GM12878 (cell line): ENCODE results near the gene AHNAK. TPM values are rescaled to one million over a fixed set of nuclear protein-coding genes. Genes with fewer than 3 reads are reported as not detected.

Source experiments
- ATAC-seq: fragments of 200-7000 bp; cut with Tn5 transposase; 3 replicates; pipeline ENCODE4 v1.9.1; 2020; ENCODE audit warnings: mild to moderate bottlenecking, moderate library complexity
- BruUV-seq: library from RNA; stranded (reverse); fragments of 400-500 nt; replicated peaks from 2 replicates; lab custom pipeline; 2021; lab: Mats Ljungman, UMichigan
- CTCF ChIA-PET: fragments of 300-600 bp; sonication (Branson Sonifier 250); formaldehyde crosslinking; extraction: SDS; loops from one replicate; lab custom pipeline; 2021; ENCODE audit warnings: inconsistent platforms; lab: Yijun Ruan, JAX
- POLR2A ChIA-PET: fragments of 350-600 bp; formaldehyde crosslinking; extraction: SDS; loops from one replicate; lab custom pipeline; 2021; ENCODE audit warnings: inconsistent platforms; lab: Charles Lee
- RAD21 ChIA-PET: fragments of 300-600 bp; sonication (Branson Sonifier 250); formaldehyde crosslinking; loops from one replicate; lab custom pipeline; 2023; ENCODE audit warnings: antibody characterized with exemption; ENCODE audit not compliant: unreplicated experiment; lab: Charles Lee
- SMC1A ChIA-PET: fragments of 300-600 bp; sonication (Branson Sonifier 250); formaldehyde crosslinking; loops from one replicate; lab custom pipeline; 2023; ENCODE audit not compliant: unreplicated experiment, uncharacterized antibody; lab: Charles Lee
- DNase-seq: peaks from one replicate; pipeline ENCODE4 v3.0.0-alpha.2; 2011; ENCODE audit warnings: low read depth, low spot score
- FAIRE-seq: peaks from 3 replicates; lab custom pipeline; 2011; peaks lifted over from hg19 to GRCh38; lab: Jason Lieb, UNC
- H2AFZ ChIP-seq: 2 replicates; pipeline ENCODE4 v1.6.0; 2011; ENCODE audit warnings: low read depth, low read length, control low read depth; ENCODE audit not compliant: control insufficient read depth
- H3K27ac ChIP-seq: 2 replicates; pipeline ENCODE4 v1.5.1; 2011; ENCODE audit warnings: control low read depth; ENCODE audit not compliant: control insufficient read depth, insufficient read depth
- H3K27me3 ChIP-seq, 2 experiments: replicated peaks in 1 of 2; 2 replicates each; pipeline versions ENCODE4 v1.6.0 to v1.6.1; 2011; ENCODE audit warnings: low read length in 1 of 2; ENCODE audit not compliant: control insufficient read depth in 2 of 2, insufficient read depth in 2 of 2
- H3K36me3 ChIP-seq, 2 experiments: 2 replicates each; pipeline ENCODE4 v1.5.1; 2011; ENCODE audit warnings: low read length in 1 of 2; ENCODE audit not compliant: control insufficient read depth in 2 of 2, insufficient read depth in 2 of 2
- H3K4me1 ChIP-seq: 2 replicates; pipeline ENCODE4 v1.6.1; 2011; ENCODE audit warnings: mild to moderate bottlenecking, low read length, moderate library complexity, mixed read lengths; ENCODE audit not compliant: control insufficient read depth, insufficient read depth
- H3K4me2 ChIP-seq: 2 replicates; pipeline ENCODE4 v1.6.0; 2011; ENCODE audit warnings: control low read depth; ENCODE audit not compliant: control insufficient read depth, insufficient read depth
- H3K4me3 ChIP-seq: fragments of 200-600 bp; sonication (generic); 2 replicates; pipeline ENCODE4 v1.5.1; 2016
- H3K79me2 ChIP-seq: 2 replicates; pipeline ENCODE4 v1.6.0; 2011; ENCODE audit warnings: low read length; ENCODE audit not compliant: control insufficient read depth, insufficient read depth
- H3K9ac ChIP-seq: 2 replicates; pipeline ENCODE4 v1.8.0; 2011; ENCODE audit warnings: low read length, control low read depth, mixed read lengths; ENCODE audit not compliant: control insufficient read depth, insufficient read depth
- H3K9me3 ChIP-seq: replicated peaks from 3 replicates; pipeline ENCODE4 v1.5.1; 2011; ENCODE audit warnings: mild to moderate bottlenecking, low read length; ENCODE audit not compliant: control insufficient read depth, insufficient read depth
- H4K20me1 ChIP-seq: 2 replicates; pipeline ENCODE4 v1.6.0; 2011; ENCODE audit not compliant: control insufficient read depth, insufficient read depth
- BRCA1 ChIP-seq: IDR thresholded peaks from 2 replicates; pipeline ENCODE4 v1.6.1; 2011; ENCODE audit warnings: low read depth, low read length, improper control_type of control experiment
- CEBPZ ChIP-seq: fragments of 150-350 bp; IDR thresholded peaks from 2 replicates; pipeline ENCODE4 v1.6.1; 2016; ENCODE audit warnings: low read depth, low read length
- CREB1 ChIP-seq: IDR thresholded peaks from 2 replicates; pipeline ENCODE4 v1.6.1; 2012; ENCODE audit warnings: low read depth, mild to moderate bottlenecking, inconsistent platforms
- CTCF ChIP-seq, 3 experiments: IDR thresholded peaks in 2 of 3; conservative IDR thresholded peaks in 1 of 3; 2 replicates each; pipeline ENCODE4 v1.5.1; 2011; ENCODE audit warnings: low read depth in 3 of 3, low read length in 3 of 3, mild to moderate bottlenecking in 3 of 3, control low read depth in 2 of 3, moderate library complexity in 2 of 3, inconsistent platforms in 1 of 3, mixed read lengths in 1 of 3; ENCODE audit not compliant: control insufficient read depth in 2 of 3, insufficient read depth in 1 of 3; ENCODE audit errors: extremely low read depth in 1 of 3
- FOS ChIP-seq: IDR thresholded peaks from 3 replicates; pipeline ENCODE4 v1.6.1; 2011; ENCODE audit warnings: borderline replicate concordance; ENCODE audit not compliant: insufficient read length; ENCODE audit errors: extremely low read depth
- HSF1 ChIP-seq: fragments of 150-350 bp; IDR thresholded peaks from 2 replicates; pipeline ENCODE4 v1.6.1; 2014; ENCODE audit warnings: mild to moderate bottlenecking, low read depth, low read length
- NR2F1 ChIP-seq: fragments of 450-650 bp; conservative IDR thresholded peaks from 2 replicates; pipeline ENCODE4 v1.6.1; 2017; ENCODE audit warnings: mild to moderate bottlenecking
- STAT1 ChIP-seq: fragments of 450-650 bp; conservative IDR thresholded peaks from 2 replicates; pipeline ENCODE4 v1.6.1; 2014; ENCODE audit warnings: antibody characterized with exemption, mild to moderate bottlenecking
- ZBED1 ChIP-seq: IDR thresholded peaks from 2 replicates; pipeline ENCODE4 v1.6.1; 2016; ENCODE audit warnings: borderline replicate concordance
- WGBS: methylation state at CpG from one replicate; pipeline ENCODE4 v1.1.6; 2016; ENCODE audit warnings: low lambda C conversion rate; ENCODE audit not compliant: insufficient replicate concordance, insufficient coverage; ENCODE audit errors: missing lambda C conversion rate; 5-methylcytosine and 5-hydroxymethylcytosine counted together
- in situ Hi-C: fragments of 300-500 bp; cut with MboI; formaldehyde crosslinking; loops from 9 replicates; pipeline ENCODE4 v1.14.3; 2018; ENCODE audit warnings: mixed read lengths
- intact Hi-C: fragments of 100-400 bp; cut with micrococcal nuclease; formaldehyde crosslinking; loops from one replicate; pipeline ENCODE4 v1.14.2; 2022; ENCODE audit not compliant: unreplicated experiment
- polyA plus RNA-seq, 11 experiments: library from polyadenylated mRNA; depleted of rRNA in 4 of 11; unstranded in 6 of 11; stranded (reverse) in 5 of 11; fragments of >200 nt; fragmentation: Nextera tagmentation in 4 of 11; fragmentation: Illumina TruSeq in 1 of 11; extraction: Ambion mirVana in 4 of 11; extraction: Trizol in 1 of 11; gene quantifications; 1 replicate in 1 of 11; 2 replicates in 10 of 11; pipeline versions ENCODE4 v1.2.1 to v1.2.3, GENCODE V29; 2011 to 2016; ENCODE audit warnings: inconsistent platforms in 2 of 11, missing spikeins in 2 of 11, low read depth in 1 of 11
- total RNA-seq, 4 experiments: library from RNA; depleted of rRNA in 3 of 4; stranded (reverse); fragments of >200 nt in 3 of 4; fragmentation: Illumina TruSeq in 1 of 4; extraction: Trizol in 1 of 4; gene quantifications; 2 replicates each; pipeline versions ENCODE4 v1.2.1 to v1.2.3, GENCODE V29; 2013 to 2021
- TF ChIP-seq, protein P1 (sequence below): IDR thresholded peaks from 2 replicates; pipeline ENCODE4 v1.6.1; 2011; ENCODE audit warnings: mild to moderate bottlenecking, low read depth, low read length, moderate library complexity; ENCODE audit not compliant: insufficient replicate concordance
- TF ChIP-seq, protein P2 (sequence below): fragments of 450-650 bp; IDR thresholded peaks from 2 replicates; pipeline ENCODE4 v1.6.1; 2017; ENCODE audit warnings: mild to moderate bottlenecking, low read depth, inconsistent platforms; ENCODE audit not compliant: poor library complexity, severe bottlenecking

Gene AHNAK
- total and polyA plus RNA-seq, 10 of the 15 experiments (the other 5 are each of a cell fraction or from before 2014, with no cell fraction given), result 0.76 to 90.3 (median 19.4) TPM

DNA sequence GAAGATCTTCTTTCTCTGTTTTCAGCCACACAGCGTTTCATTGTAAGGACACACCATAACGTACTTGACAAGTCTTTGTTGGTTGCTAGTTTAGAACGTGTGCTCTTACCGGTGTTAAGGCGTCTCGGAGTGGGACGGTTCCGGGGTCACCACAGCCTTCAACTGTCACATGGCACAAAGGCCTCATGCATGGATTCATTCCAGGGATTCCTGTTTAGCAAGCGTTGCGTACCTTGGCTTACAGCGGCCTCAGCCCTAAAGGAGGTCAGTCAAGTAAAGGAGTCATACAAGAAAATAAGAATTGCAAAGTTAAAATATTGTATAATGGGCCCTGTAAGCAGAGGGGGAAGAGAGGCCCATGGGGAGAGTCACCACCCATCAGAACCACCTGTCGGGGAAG, 130.0 kb downstream of the AHNAK start:
- 72% methylated on average over 12 of the region's 12 CpGs for WGBS
- no TSS peak for BruUV-seq
- no peak for DNase-seq
- RAD21 ChIA-PET, result interaction anchor here (0.8 kb wide), 1 partner anchor 126 kb away, joined by 3 read pairs; no protein-coding TSS in a partner anchor
- H3K36me3 ChIP-seq, result no peaks in the 10 kb centered on the region
- H3K79me2 ChIP-seq, result no peaks in the 10 kb centered on the region
- POLR2A ChIA-PET, result interaction anchor here (0.7 kb wide), 1 partner anchor 135 kb away, joined by 5 read pairs; no protein-coding TSS in a partner anchor
- no peak overlapping the region for H3K4me3 ChIP-seq
- H3K9ac ChIP-seq, result no peak overlapping the region
- intact Hi-C loops, result no loop called here
- H3K4me2 ChIP-seq, result no peak overlapping the region
- in situ Hi-C loops, result no loop called here
- SMC1A ChIA-PET, result no interaction called here
- H3K9me3 ChIP-seq, result no peaks in the 10 kb centered on the region
- peaks cover 0 to 1% of the 10 kb centered on the region in 2 experiments; a peak in 3 of 4 replicates for H3K27me3 ChIP-seq
- no peak overlapping the region for H3K27ac ChIP-seq
- no peaks in the 10 kb centered on the region for H3K4me1 ChIP-seq
- CTCF ChIA-PET, result interaction anchor here (0.9 kb wide), 1 partner anchor 11 kb away, joined by 4 read pairs; no protein-coding TSS in a partner anchor
- ATAC-seq, result no peak
- no peaks in the 10 kb centered on the region for H4K20me1 ChIP-seq
- no peak for FAIRE-seq
- H2AFZ ChIP-seq, result no peak overlapping the region
- TF ChIP-seq, protein P1, sequence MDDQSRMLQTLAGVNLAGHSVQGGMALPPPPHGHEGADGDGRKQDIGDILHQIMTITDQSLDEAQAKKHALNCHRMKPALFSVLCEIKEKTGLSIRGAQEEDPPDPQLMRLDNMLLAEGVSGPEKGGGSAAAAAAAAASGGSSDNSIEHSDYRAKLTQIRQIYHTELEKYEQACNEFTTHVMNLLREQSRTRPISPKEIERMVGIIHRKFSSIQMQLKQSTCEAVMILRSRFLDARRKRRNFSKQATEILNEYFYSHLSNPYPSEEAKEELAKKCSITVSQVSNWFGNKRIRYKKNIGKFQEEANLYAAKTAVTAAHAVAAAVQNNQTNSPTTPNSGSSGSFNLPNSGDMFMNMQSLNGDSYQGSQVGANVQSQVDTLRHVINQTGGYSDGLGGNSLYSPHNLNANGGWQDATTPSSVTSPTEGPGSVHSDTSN, result no peak
- TF ChIP-seq CTCF (IDR thresholded peaks at IDR 0.05 in 2 of 3, conservative IDR thresholded peaks at IDR 0.05 in 1 of 3; ENCODE audit: control insufficient read depth in 2 of 3, extremely low read depth in 1 of 3, insufficient read depth in 1 of 3, low read depth in 3 of 3, low read length in 3 of 3) (no peak), NR2F1 (no peak), CREB1 (no peak), FOS (no peak), BRCA1 (no peak), ZBED1 (no peak), CEBPZ (no peak), STAT1 (no peak), HSF1 (no peak)
- TF ChIP-seq, protein P2, sequence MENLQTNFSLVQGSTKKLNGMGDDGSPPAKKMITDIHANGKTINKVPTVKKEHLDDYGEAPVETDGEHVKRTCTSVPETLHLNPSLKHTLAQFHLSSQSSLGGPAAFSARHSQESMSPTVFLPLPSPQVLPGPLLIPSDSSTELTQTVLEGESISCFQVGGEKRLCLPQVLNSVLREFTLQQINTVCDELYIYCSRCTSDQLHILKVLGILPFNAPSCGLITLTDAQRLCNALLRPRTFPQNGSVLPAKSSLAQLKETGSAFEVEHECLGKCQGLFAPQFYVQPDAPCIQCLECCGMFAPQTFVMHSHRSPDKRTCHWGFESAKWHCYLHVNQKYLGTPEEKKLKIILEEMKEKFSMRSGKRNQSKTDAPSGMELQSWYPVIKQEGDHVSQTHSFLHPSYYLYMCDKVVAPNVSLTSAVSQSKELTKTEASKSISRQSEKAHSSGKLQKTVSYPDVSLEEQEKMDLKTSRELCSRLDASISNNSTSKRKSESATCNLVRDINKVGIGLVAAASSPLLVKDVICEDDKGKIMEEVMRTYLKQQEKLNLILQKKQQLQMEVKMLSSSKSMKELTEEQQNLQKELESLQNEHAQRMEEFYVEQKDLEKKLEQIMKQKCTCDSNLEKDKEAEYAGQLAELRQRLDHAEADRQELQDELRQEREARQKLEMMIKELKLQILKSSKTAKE, result no peak
